NCI-H187 (cell line): Measurements from ENCODE around the gene NAT16.
"Not testable (repeated sequence)": the region's sequence is repeated elsewhere in the genome, so short reads cannot be mapped to it uniquely, and the experiment has no call there.

ENCODE experiments used
- DNase-seq, 2 experiments: peaks; one replicate each; lab custom pipeline; 2025; lab: John Stamatoyannopoulos, UW

NAT16 gene

DNA sequence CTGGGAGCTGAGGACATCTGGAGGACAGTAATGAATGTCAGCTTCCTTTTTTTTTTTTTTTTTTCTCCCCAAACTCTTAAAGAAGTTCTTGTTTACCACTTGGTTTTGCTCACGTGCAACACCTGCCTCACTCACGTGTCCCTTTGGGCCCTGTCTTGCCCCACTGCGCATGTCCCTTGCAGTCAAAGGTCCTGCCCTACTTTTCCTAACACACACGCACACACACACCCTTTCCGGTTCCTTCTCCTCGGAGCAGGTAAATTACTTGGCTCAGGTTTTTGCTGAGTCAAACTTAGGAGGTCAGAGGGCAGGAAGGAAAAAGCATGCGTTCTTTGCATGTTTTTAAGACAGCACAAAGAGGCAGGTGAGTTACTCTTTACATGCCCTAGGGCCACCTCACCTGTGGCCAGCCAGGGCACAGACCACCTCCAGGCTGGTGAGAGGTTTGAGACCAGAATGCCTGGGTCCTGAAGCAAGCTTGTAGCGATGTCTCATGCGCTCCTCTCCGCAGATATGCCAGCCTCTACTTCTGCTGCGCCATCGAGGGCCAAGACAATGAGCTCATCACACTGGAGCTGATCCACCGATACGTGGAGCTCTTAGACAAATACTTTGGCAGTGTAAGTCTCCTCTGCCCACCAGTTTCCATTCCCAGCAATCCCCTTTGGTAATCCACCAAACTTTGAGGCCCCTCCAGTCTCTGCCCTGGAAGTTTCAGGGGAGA, 23.1 kb downstream of the NAT16 start:
- DNase-seq = no peak

DNA sequence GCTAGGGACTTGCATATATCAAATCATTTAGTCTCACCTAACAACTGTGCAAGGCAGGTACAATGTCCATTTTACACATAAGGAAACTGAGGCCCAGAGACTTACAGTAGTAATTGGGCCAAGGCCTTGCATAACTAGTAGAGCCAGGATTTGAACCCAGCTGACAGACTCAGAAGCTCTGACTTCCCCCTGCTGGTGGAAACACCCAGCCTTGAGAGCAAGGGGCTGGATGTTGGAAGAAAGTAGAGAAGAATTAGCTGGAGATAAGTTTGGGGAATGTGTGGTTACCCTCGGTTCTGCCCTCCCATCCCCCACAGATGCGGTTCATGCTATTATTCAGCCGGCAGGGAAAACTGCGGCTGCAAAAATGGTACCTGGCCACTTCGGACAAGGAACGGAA, 23.8 kb downstream of the NAT16 start:
- no peak for DNase-seq

DNA sequence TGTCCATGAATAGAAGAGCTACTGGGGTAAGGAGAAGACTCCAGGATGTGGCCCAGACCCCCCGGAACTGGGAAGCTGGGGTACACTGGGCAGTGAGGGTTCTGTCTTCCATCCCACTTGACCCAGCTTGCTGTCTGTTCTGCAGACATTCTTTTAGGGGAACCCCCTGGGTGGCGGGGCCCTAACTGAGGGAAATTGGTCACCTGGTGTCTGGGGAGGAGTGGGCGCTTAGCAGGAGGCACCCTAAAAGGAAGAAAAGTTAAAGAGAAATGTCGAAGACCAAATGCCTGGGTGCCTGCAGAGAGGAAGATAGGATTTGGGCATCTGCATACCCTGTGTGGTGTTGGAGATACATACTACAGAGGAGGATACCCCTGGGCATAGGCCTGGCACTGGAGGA, 24.8 kb downstream of the NAT16 start:
- DNase-seq = no peak

DNA sequence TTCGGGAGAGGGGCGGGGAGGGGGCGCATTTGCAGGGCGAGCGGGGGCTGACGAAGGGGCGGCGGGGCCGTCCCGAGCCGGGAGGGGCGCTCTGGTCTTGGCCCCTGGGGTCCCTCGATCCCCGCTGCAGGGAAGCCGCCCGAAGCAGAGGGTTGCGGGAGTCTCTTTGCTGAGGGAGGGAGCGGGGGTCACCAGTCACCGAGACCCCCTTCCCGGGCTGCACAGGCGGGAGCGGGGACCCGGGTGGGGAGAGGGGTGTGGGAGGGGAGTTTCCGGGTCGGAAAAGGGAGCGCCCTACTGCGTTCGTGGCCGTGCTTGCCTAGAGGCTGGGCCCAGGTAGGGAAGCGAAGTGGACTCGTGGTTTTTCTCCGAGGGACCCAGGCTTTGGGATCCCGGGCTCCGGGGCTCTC, 25.4 kb downstream of the NAT16 start:
- DNase-seq = no peak

DNA sequence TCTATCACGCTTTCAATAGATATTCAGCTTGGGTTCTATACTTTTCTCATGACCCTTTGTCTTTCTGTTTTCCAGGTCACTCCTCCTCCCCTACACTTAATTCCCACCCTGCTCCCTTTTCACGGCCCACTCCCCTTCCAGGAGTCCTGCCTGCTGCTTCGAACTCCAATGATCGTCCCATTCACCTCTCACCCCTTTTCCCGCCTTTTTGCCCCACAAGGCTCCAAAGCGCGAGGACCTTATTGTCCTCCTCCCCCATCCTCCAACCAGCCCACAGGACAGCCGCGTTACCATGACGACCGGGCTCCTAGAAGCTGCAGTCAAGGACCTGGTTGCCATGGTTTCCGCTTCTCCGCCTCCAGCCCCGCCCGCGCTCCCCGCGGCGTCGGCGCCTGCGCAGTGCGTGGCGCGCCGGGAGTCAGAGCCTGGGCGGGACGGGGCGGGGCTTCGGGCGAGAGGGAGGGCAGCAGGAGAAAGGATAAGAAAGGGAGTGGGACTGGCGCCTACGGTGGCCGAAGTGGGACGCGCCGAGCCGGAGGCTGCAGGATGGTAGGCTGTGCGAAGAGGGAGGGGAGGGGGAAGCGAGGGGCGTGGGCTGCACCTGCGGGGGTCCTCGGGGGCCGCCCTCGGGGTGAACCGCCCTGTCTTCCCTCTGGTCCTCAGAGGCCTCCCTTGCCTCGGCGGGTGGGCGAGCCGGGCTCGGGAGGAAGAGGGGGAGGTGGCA, 26.0 kb downstream of the NAT16 start, which contains the start of gene AP1S1:
Gene AP1S1, plus strand, starts transcription at position 508 of the 724 bp plus-strand sequence. Its CDS starts 39 bp downstream, at position 547.
- DNase-seq = peak; percentile 95 to 99

DNA sequence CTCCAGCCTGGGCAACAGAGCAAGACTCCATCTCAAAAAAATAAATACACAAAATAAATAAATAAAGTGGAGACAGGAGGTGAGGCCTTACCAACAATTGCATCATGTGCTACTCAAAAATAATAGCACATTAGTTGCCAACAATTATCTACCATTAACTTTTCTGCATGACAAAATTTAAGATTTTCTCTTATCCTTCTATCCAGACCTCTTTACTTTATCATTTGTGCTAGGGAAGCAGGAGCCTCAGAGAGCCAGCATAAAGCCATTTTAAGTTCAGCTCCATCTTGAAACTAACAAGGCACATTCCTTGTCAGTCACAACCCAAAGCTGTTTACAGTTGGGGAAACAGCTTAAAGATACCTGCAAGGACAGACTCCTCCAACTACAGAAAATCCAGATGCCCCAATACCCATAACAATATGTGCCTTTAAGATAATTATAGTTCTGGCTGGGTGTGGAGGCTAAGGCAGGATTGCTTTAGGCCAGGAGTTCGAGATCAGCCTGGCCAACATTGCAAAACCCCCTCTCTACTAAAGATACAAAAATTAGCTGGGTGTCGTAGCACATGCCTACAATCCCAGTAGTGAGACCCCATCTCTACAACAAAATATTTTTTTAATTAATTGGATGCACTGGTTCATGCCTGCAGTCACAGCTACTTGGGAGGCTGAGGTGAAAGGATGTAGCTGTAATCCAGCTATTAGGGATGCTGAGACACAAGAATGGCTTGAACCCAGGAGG, 28.0 kb downstream of the NAT16 start:
- DNase-seq = no peak

DNA sequence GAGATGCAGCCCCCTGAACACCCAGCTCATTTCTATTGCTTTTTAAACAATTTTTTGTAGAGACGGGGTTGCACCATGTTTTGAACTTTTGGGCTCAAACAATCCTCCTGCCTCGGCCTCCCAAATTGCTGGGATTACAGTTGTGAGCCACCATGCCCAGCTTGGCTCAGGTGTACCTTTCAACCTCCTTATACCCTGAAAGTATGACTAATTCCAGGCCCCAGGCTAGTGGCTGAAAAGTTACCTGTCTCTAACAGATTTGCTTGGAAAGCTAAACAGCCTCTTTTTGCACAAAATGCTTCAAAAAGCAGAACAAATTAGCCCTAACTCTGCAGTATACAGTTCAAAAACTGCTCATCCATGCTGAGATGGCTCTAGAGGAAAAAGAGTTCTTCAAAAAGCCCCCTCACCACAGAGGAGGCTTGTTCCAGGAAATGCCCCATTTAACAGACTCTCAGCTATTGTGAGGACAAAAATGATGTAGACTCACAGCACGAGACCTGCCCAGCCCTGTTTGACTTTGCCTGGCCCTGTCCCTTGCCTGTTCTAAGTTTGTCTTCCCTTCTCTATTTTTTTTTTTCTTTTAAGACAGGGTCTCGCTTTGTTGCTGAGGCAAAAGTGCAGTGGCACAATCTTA, 39.2 kb downstream of the NAT16 start:
- DNase-seq = no peak

DNA sequence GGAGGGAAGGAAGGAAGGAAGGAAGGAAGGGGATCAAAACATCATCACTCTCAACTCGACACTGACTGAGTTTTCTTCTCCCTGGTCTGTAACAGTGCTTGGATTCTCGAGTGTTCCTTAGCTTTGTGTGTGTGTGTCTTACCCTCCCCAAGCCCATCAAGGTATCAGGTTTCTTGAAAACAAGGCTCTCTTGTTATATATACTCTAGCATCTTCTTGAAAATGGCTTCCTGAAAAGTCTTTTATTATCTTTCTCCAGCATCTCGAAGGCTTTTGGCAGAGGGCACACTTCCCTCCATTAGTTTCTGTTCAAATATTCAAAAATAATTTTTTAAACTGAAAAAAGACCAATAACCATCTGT, 39.8 kb downstream of the NAT16 start:
- DNase-seq = no peak

DNA sequence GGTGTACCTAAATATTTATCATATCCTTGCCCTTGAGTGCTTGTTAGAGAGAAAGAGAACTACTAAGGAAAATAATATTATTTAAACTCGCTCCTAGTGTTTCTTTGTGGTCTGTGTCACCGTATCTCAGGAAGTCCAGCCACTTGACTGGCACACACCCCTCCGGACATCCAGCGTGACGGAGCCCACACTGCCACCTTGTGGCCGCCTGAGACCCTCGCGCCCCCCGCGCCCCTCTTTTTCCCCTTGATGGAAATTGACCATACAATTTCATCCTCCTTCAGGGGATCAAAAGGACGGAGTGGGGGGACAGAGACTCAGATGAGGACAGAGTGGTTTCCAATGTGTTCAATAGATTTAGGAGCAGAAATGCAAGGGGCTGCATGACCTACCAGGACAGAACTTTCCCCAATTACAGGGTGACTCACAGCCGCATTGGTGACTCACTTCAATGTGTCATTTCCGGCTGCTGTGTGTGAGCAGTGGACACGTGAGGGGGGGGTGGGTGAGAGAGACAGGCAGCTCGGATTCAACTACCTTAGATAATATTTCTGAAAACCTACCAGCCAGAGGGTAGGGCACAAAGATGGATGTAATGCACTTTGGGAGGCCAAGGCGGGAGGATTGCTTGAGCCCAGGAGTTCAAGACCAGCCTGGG, 41.8 kb downstream of the NAT16 start:
- DNase-seq = no peak

DNA sequence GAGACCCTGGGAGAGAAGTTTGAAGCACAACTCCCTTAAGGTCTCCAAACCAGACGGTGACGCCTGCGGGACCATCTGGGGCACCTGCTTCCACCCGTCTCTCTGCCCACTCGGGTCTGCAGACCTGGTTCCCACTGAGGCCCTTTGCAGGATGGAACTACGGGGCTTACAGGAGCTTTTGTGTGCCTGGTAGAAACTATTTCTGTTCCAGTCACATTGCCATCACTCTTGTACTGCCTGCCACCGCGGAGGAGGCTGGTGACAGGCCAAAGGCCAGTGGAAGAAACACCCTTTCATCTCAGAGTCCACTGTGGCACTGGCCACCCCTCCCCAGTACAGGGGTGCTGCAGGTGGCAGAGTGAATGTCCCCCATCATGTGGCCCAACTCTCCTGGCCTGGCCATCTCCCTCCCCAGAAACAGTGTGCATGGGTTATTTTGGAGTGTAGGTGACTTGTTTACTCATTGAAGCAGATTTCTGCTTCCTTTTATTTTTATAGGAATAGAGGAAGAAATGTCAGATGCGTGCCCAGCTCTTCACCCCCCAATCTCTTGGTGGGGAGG, 42.4 kb downstream of the NAT16 start:
- no peak for DNase-seq

DNA sequence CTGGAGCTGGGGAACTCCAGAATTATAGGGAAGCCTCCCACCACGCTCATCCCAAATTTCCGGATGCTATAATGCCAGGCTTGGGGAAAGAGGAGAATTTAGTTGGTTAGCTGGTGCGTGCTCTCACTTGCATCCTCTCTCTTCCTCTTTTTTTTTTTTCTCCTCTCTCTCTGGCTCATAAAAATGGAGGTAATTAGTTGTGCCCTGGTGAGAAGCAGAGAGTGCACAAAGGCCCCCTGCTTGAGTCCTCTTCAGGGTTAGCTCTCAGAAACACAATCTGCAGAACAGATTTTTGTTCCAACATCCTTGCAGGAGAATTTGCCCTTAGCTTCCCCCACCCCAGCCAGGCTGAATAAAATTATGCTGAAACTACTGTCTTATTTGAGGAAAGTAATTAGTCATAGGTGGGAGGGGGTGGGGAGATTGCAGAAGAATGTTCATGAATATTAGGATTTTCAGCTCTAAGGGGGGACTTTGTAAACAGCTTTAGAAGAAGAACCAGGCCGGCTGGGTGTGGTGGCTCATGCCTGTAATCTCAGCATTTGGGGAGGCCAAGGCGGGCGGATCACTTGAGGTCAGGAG, 45.6 kb downstream of the NAT16 start:
- no peak for DNase-seq

DNA sequence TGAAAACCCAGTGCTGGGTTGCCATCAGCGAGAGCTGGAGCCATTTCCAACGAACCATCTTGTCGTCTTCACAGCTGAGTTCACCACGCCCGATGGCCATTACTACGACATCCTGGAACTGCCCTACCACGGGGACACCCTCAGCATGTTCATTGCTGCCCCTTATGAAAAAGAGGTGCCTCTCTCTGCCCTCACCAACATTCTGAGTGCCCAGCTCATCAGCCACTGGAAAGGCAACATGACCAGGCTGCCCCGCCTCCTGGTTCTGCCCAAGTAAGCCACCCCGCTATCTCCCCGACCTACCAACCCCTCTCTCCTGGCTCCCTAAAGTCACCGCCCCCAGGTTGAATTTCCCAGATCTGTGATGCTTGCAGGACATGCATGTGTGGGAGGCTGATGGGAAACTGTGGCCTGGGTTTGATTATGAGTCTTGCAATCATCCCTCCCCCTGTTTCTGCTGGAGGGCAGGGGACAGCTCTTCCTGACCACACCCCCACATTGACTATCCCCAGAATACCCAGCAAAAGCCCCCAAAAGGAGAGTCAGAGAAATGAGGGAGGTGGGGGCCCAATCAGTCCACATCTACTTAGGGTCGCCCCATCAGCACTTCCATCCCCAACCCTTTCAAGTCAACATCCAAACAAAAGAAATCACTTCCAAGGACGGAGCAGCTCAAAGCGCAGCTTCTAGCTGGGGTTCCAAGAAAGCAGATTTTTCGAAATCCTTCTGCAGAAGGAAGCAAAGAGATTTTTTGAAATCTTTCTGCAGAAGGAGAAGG, 46.3 kb downstream of the NAT16 start:
- no peak for DNase-seq

DNA sequence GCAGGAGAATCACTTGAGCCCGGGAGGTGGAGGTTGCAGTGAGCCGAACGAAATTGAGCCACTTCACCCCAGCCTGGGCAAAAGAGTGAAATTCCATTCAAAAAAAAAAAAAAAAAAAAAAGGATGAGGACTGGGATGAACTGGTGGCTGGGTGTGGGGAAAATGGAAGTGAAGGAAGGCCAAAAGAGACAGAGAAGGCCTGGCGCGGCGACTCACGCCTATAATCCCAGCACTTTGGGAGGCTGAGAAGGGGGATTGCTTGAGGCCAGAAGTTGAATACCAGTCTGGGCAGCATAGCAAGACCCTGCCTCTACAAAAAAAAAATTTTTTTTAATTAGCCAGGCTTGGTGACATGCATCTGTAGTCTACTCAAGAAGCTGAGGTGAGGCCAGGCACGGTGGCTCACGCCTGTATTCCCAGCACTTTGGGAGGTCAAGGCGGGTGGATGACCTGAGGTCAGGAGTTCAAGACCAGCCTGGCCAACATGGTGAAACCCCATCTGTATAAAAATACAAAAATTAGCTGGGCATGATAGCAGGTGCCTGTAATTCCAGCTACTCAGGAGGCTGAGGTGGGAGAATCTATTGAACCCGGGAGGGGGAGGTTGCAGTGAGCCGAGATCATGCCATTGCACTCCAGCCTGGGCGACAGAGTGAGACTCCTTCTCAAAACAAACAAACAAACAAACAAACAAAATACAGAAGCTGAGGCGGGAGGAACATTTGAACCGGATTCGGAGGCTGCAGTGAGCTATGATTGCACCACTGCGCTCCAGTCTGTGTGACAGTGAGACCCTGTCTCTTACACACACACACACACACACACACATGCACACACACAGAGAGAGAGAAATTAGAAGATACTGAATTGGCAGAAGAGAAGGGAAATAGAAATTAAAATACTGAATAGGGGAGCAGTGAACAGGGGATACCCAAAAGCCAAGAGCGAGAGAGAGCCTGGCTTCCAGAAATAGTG, 47.2 kb downstream of the NAT16 start:
- not testable (repeated sequence) for DNase-seq

DNA sequence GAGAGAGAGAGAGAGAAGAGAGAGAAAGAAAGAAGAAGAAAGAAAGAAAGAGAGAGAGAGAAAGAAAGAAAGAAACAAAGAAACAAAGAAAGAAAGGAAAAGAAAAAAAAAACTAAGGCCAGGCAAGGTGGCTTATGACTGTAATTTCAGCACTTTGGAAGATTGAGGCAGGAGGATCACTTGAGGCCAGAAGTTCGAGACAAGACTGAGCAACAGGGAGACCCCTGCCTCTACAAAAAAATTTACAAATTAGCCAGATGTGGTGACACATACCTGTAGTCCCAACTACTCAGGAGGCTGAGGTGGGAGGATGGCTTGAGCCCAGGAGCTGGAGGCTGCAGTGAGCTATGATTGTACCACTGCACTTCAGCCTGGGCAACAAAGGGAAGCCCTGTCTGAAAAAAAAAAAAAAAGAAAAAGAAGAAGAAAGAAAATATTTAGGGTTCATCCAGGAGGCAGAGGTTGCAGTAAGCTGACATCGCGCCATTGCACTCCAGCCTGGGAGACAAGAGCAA, 50.4 kb downstream of the NAT16 start:
- no peak for DNase-seq

DNA sequence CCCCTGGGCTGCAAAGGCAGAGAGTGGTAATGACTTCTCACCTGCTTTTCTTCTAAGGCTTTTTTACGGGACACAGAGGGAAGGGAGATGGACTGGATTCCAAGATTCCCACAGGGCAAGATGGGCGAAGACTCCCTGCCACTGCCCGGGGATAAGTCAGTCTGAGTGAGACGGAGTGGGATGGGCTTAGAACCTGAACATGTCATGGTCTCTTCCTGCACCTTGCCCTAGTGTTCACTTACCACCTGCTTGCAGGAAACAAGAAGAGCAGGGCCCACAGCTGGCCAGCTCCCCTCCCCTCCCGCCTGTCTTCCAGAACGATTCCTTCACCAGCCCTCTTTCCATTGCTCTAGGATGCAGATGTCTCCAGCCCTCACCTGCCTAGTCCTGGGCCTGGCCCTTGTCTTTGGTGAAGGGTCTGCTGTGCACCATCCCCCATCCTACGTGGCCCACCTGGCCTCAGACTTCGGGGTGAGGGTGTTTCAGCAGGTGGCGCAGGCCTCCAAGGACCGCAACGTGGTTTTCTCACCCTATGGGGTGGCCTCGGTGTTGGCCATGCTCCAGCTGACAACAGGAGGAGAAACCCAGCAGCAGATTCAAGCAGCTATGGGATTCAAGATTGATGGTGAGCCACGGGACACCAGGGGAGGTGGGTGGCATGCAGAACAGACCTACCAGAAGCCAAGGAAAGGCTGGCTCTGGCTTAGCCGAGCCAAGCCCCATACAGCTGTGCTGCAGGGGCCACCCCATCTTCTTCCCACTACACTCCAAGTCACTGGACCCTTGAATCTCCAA, 51.9 kb downstream of the NAT16 start:
- no peak for DNase-seq

DNA sequence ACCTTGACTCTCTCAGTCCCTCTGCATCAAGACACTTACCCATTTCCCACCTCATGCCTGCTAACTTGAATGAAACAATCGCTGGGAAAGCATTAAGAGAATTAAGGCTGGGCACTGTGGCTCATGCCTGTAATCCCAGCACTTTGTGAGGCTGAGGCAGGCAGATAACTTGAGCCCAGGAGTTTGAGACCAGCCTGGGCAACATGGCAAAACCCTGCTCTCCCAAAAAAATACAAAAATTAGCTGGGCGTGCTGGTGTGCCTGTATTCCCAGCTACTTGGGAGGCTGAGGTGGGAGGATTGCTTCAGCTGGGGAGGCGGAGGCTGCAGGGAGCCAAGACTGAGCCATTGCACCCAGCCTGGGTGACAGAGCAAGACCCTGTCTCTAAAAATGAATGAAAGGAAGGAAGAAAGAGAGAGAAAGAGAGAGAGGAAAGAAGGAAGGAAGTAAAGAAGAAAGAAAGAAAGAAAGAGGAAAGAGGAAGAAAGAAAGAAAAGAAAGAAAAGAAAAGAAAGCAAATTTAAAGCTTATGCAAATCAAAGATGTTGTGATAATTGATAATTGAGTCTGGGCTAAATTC, 52.5 kb downstream of the NAT16 start:
- no peak for DNase-seq

DNA sequence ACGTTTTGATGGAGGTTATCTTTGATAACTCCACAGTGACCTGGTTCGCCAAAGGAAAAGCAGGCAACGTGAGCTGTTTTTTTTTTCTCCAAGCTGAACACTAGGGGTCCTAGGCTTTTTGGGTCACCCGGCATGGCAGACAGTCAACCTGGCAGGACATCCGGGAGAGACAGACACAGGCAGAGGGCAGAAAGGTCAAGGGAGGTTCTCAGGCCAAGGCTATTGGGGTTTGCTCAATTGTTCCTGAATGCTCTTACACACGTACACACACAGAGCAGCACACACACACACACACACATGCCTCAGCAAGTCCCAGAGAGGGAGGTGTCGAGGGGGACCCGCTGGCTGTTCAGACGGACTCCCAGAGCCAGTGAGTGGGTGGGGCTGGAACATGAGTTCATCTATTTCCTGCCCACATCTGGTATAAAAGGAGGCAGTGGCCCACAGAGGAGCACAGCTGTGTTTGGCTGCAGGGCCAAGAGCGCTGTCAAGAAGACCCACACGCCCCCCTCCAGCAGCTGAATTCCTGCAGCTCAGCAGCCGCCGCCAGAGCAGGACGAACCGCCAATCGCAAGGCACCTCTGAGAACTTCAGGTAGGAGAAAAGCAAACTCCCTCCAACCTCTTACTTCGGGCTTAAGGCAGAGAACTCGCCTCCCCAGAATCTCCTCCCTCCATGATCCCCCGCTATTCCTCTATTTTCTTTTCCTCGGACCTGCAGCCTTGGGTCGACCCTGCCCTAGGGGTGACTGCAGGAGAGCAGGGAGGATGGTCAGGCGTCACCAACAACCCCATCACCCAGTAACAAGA, 53.2 kb downstream of the NAT16 start, which contains the start of gene SERPINE1:
Gene SERPINE1, plus strand, starts transcription at position 454 of the 809 bp plus-strand sequence. CDS start 1,290 bp downstream, outside the sequence.
- DNase-seq = no peak
